GM10266 (cell line): ENCODE data around the gene BHMT2.

Source experiments
- DNase-seq: peaks from one replicate; pipeline ENCODE4 v3.0.0; 2012; ENCODE audit errors: extremely low spot score
- TF ChIP-seq, protein P1 (sequence below): IDR thresholded peaks from 2 replicates; pipeline ENCODE4 v1.5.1; 2012; ENCODE audit warnings: mild to moderate bottlenecking, low read depth; ENCODE audit not compliant: control insufficient read depth, insufficient read depth; ENCODE audit errors: missing control alignments

The BHMT2 gene

GRCh38 chr5:79081779-79082178 lies 12.2 kb downstream of the BHMT2 start:
- TF ChIP-seq, protein P1, sequence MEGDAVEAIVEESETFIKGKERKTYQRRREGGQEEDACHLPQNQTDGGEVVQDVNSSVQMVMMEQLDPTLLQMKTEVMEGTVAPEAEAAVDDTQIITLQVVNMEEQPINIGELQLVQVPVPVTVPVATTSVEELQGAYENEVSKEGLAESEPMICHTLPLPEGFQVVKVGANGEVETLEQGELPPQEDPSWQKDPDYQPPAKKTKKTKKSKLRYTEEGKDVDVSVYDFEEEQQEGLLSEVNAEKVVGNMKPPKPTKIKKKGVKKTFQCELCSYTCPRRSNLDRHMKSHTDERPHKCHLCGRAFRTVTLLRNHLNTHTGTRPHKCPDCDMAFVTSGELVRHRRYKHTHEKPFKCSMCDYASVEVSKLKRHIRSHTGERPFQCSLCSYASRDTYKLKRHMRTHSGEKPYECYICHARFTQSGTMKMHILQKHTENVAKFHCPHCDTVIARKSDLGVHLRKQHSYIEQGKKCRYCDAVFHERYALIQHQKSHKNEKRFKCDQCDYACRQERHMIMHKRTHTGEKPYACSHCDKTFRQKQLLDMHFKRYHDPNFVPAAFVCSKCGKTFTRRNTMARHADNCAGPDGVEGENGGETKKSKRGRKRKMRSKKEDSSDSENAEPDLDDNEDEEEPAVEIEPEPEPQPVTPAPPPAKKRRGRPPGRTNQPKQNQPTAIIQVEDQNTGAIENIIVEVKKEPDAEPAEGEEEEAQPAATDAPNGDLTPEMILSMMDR = no peak
- no peak for DNase-seq

GRCh38 chr5:79086116-79086515 lies 16.5 kb downstream of the BHMT2 start:
- no peak for DNase-seq
- TF ChIP-seq, protein P1 = no peak

GRCh38 chr5:79088507-79088906 lies 18.9 kb downstream of the BHMT2 start:
- TF ChIP-seq, protein P1 = no peak
- no peak for DNase-seq

- TF ChIP-seq, protein P1 = no peak
- no peak for DNase-seq
Measured at GRCh38 chr5:79091064-79091463, 21.5 kb downstream of the BHMT2 start.

GRCh38 chr5:79093762-79094161 lies 24.2 kb downstream of the BHMT2 start:
- TF ChIP-seq, protein P1 = no peak
- no peak for DNase-seq

GRCh38 chr5:79105868-79106267 lies 36.3 kb downstream of the BHMT2 start:
- TF ChIP-seq, protein P1 = no peak
- DNase-seq = no peak

- TF ChIP-seq, protein P1 = no peak
- DNase-seq = no peak
Measured at GRCh38 chr5:79107020-79107796, 37.6 kb downstream of the BHMT2 start.
